SK-N-SH (cell line): Measurements from ENCODE around the gene CRTC3.
"Not testable (repeated sequence)": the region's sequence is repeated elsewhere in the genome, so short reads cannot be mapped to it uniquely, and the experiment has no call there.

Source experiments
- EP300 ChIP-seq, 2 experiments: IDR thresholded peaks; 2 replicates each; pipeline versions ENCODE4 v1.4.0 to v1.6.1; 2012; ENCODE audit warnings: borderline replicate concordance in 1 of 2, low read depth in 1 of 2, low read length in 1 of 2
- FOXJ3 ChIP-seq: sonication (generic); formaldehyde crosslinking; IDR thresholded peaks from 2 replicates; pipeline ENCODE4 v1.5.1; 2020; ENCODE audit warnings: mild to moderate bottlenecking, missing genetic modification reagents
- IRF3 ChIP-seq: fragments of 150-350 bp; IDR thresholded peaks from 2 replicates; pipeline ENCODE4 v1.6.1; 2016; ENCODE audit warnings: mild to moderate bottlenecking, low read depth, low read length
- MAX ChIP-seq: IDR thresholded peaks from 2 replicates; pipeline ENCODE4 v1.4.0; 2012; ENCODE audit warnings: low read depth
- NRF1 ChIP-seq: IDR thresholded peaks from 2 replicates; pipeline ENCODE4 v1.6.1; 2012; ENCODE audit warnings: low read depth, mild to moderate bottlenecking, low read length
- POLR2AphosphoS5 ChIP-seq: IDR thresholded peaks from 2 replicates; pipeline ENCODE4 v1.6.1; 2012; ENCODE audit warnings: low read depth, low read length
- RAD21 ChIP-seq: IDR thresholded peaks from 2 replicates; pipeline ENCODE4 v1.6.1; 2012; ENCODE audit warnings: mild to moderate bottlenecking, low read length
- RCOR1 ChIP-seq: fragments of 150-350 bp; IDR thresholded peaks from 2 replicates; pipeline ENCODE4 v1.6.1; 2017; ENCODE audit warnings: antibody characterized with exemption, low read length
- SMC3 ChIP-seq: IDR thresholded peaks from 2 replicates; pipeline ENCODE4 v1.6.1; 2012; ENCODE audit warnings: low read depth, low read length, improper control_type of control experiment
- TAF1 ChIP-seq: IDR thresholded peaks from 2 replicates; pipeline ENCODE4 v1.6.1; 2012; ENCODE audit warnings: low read depth, mild to moderate bottlenecking, low read length, moderate library complexity, borderline replicate concordance
- USF2 ChIP-seq: fragments of 150-350 bp; IDR thresholded peaks from 2 replicates; pipeline ENCODE4 v1.6.1; 2017; ENCODE audit warnings: antibody characterized with exemption, low read length, low read depth, borderline replicate concordance
- TF ChIP-seq, protein P1 (sequence below): IDR thresholded peaks from 2 replicates; pipeline ENCODE4 v1.4.0; 2012; ENCODE audit warnings: low read depth, borderline replicate concordance
- TF ChIP-seq, protein P2 (sequence below): fragments of 200-600 bp; sonication (generic); IDR thresholded peaks from 2 replicates; pipeline ENCODE4 v1.6.1; 2017; ENCODE audit warnings: antibody characterized with exemption, mild to moderate bottlenecking, moderate library complexity
- TF ChIP-seq, protein P3 (sequence below): IDR thresholded peaks from 2 replicates; pipeline ENCODE4 v1.4.0; 2012; ENCODE audit warnings: low read depth, borderline replicate concordance

DNA sequence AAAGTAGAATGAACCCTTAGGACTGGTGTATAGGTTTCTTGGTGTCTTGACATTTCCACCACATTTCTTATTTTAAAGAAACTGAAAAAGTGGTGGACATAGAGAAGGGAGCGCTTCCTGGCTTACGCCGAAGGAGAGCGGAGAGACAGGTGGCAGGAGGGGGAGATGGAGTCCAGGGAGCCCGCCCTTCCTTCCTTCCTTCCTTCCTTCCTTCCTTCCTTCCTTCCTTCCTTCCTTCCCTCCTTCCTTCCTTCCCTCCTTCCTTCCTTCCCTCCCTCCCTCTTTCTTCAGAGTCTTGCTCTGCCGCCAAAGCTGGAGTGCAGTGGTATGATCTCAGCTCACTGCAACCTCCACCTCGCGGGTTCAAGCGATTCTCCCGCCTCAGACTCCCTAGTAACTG lies 143.6 kb downstream of the CRTC3 start:
- not testable (repeated sequence) for TF ChIP-seq FOXJ3 (CRISPR knock-in tag); RAD21; EP300 (IDR thresholded peaks at IDR 0.05; ENCODE audit: borderline replicate concordance in 1 of 2, low read depth in 1 of 2, low read length in 1 of 2); IRF3; POLR2AphosphoS5; NRF1; MAX; USF2; TAF1; SMC3; RCOR1
- TF ChIP-seq, protein P1, sequence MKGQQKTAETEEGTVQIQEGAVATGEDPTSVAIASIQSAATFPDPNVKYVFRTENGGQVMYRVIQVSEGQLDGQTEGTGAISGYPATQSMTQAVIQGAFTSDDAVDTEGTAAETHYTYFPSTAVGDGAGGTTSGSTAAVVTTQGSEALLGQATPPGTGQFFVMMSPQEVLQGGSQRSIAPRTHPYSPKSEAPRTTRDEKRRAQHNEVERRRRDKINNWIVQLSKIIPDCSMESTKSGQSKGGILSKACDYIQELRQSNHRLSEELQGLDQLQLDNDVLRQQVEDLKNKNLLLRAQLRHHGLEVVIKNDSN, result not testable (repeated sequence)
- TF ChIP-seq, protein P2, sequence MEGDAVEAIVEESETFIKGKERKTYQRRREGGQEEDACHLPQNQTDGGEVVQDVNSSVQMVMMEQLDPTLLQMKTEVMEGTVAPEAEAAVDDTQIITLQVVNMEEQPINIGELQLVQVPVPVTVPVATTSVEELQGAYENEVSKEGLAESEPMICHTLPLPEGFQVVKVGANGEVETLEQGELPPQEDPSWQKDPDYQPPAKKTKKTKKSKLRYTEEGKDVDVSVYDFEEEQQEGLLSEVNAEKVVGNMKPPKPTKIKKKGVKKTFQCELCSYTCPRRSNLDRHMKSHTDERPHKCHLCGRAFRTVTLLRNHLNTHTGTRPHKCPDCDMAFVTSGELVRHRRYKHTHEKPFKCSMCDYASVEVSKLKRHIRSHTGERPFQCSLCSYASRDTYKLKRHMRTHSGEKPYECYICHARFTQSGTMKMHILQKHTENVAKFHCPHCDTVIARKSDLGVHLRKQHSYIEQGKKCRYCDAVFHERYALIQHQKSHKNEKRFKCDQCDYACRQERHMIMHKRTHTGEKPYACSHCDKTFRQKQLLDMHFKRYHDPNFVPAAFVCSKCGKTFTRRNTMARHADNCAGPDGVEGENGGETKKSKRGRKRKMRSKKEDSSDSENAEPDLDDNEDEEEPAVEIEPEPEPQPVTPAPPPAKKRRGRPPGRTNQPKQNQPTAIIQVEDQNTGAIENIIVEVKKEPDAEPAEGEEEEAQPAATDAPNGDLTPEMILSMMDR, result not testable (repeated sequence)
- TF ChIP-seq, protein P3, sequence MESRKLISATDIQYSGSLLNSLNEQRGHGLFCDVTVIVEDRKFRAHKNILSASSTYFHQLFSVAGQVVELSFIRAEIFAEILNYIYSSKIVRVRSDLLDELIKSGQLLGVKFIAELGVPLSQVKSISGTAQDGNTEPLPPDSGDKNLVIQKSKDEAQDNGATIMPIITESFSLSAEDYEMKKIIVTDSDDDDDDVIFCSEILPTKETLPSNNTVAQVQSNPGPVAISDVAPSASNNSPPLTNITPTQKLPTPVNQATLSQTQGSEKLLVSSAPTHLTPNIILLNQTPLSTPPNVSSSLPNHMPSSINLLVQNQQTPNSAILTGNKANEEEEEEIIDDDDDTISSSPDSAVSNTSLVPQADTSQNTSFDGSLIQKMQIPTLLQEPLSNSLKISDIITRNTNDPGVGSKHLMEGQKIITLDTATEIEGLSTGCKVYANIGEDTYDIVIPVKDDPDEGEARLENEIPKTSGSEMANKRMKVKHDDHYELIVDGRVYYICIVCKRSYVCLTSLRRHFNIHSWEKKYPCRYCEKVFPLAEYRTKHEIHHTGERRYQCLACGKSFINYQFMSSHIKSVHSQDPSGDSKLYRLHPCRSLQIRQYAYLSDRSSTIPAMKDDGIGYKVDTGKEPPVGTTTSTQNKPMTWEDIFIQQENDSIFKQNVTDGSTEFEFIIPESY, result not testable (repeated sequence)
